Prostate gland (tissue), 2 donors: ENCODE measurements around the gene GAMT. TPM values are rescaled to one million over a fixed set of nuclear protein-coding genes. Genes with fewer than 3 reads are reported as not detected.

Source experiments
- DNase-seq: peaks from one replicate; pipeline ENCODE4 v3.0.0-alpha.2; 2019; ENCODE audit warnings: low spot score
- H3K27ac ChIP-seq, 2 donors: fragments of 200-600 bp; sonication (generic); 2 replicates each; pipeline ENCODE4 v1.5.1; 2017 to 2019
- H3K27me3 ChIP-seq: fragments of 200-600 bp; sonication (generic); replicated peaks from 2 replicates; pipeline ENCODE4 v1.5.1; 2019; ENCODE audit not compliant: insufficient read depth
- H3K36me3 ChIP-seq, 2 donors: fragments of 200-600 bp; sonication (generic); 1 replicate in 1 of 2; 2 replicates in 1 of 2; pipeline versions ENCODE4 v1.5.1 to v1.8.1; 2017 to 2019
- H3K4me1 ChIP-seq: fragments of 200-600 bp; sonication (generic); replicated peaks from 2 replicates; pipeline ENCODE4 v1.5.1; 2019
- H3K4me3 ChIP-seq, 2 donors: fragments of 200-600 bp; sonication (generic); 2 replicates each; pipeline ENCODE4 v1.5.1; 2017 to 2019
- H3K9me3 ChIP-seq: fragments of 200-600 bp; sonication (generic); 2 replicates; pipeline ENCODE4 v1.5.1; 2017
- CTCF ChIP-seq, 4 experiments: fragments of 200-600 bp in 2 of 4; fragments of 450-650 bp in 2 of 4; sonication (generic) in 2 of 4; IDR thresholded peaks; 1 replicate in 3 of 4; 2 replicates in 1 of 4; pipeline ENCODE4 v1.5.1; 2016 to 2019; ENCODE audit warnings: antibody characterized with exemption in 4 of 4, mild to moderate bottlenecking in 2 of 4, moderate library complexity in 2 of 4
- POLR2A ChIP-seq: fragments of 450-650 bp; IDR thresholded peaks from one replicate; pipeline ENCODE4 v1.6.1; 2016; ENCODE audit warnings: antibody characterized with exemption, mild to moderate bottlenecking
- POLR2AphosphoS5 ChIP-seq: sonication (generic); formaldehyde crosslinking; IDR thresholded peaks from one replicate; pipeline ENCODE4 v1.6.1; 2017; ENCODE audit warnings: antibody characterized with exemption
- WGBS: methylation state at CpG from one replicate; pipeline ENCODE4 v1.1.5; 2018; 5-methylcytosine and 5-hydroxymethylcytosine counted together
- intact Hi-C: fragments of 100-400 bp; cut with DNase I; formaldehyde crosslinking; loops from one replicate; pipeline ENCODE4 v1.14.2; 2022
- total RNA-seq, 2 donors: library from RNA; depleted of rRNA; stranded (reverse); fragments of >200 nt; gene quantifications; one replicate each; pipeline ENCODE4 v1.1.0, GENCODE V29; 2016

Gene GAMT
- total RNA-seq, 2 donors from 2014 or later, result 100 to 183 TPM

GRCh38 chr19:1379126-1379905, 22.0 kb downstream of the GAMT start:
- no peak overlapping the region for H3K27ac ChIP-seq
- no peaks in the 10 kb centered on the region for H3K4me1 ChIP-seq
- no peak overlapping the region for H3K4me3 ChIP-seq
- intact Hi-C loops, result no loop called here
- no peaks in the 10 kb centered on the region for H3K27me3 ChIP-seq
- no peak for DNase-seq
- no peaks in the 10 kb centered on the region for H3K36me3 ChIP-seq
- 78% methylated on average over 27 of the region's 27 CpGs for WGBS
- H3K9me3 ChIP-seq, result no peaks in the 10 kb centered on the region
- TF ChIP-seq CTCF (IDR thresholded peaks at IDR 0.05), result no peak
- TF ChIP-seq POLR2AphosphoS5, result no peak
- no peak for TF ChIP-seq POLR2A

GRCh38 chr19:1377965-1378785, 23.2 kb downstream of the GAMT start:
- intact Hi-C loops, result no loop called here
- Histone ChIP-seq H3K4me1 (no peaks in the 10 kb centered on the region), H3K36me3 (no peaks in the 10 kb centered on the region), H3K9me3 (no peaks in the 10 kb centered on the region), H3K27ac (no peak overlapping the region), H3K4me3 (no peak overlapping the region), H3K27me3 (no peaks in the 10 kb centered on the region)
- no peak for TF ChIP-seq CTCF (IDR thresholded peaks at IDR 0.05)
- no peak for TF ChIP-seq POLR2AphosphoS5
- no peak for TF ChIP-seq POLR2A
- DNase-seq, result no peak
- 89% methylated on average over 33 of the region's 33 CpGs for WGBS

GRCh38 chr19:1377176-1377964, 24.0 kb downstream of the GAMT start:
- WGBS, result 93% methylated on average over 33 of the region's 43 CpGs
- intact Hi-C loops, result no loop called here
- H3K27me3 ChIP-seq, result no peaks in the 10 kb centered on the region
- H3K4me1 ChIP-seq, result no peaks in the 10 kb centered on the region
- no peak for TF ChIP-seq POLR2A
- TF ChIP-seq CTCF (IDR thresholded peaks at IDR 0.05), result no peak
- no peak for TF ChIP-seq POLR2AphosphoS5
- H3K9me3 ChIP-seq, result no peaks in the 10 kb centered on the region
- H3K27ac ChIP-seq, result no peak overlapping the region
- no peak overlapping the region for H3K4me3 ChIP-seq
- H3K36me3 ChIP-seq, result no peaks in the 10 kb centered on the region
- no peak for DNase-seq

- 93% methylated on average over 17 of the region's 17 CpGs for WGBS
- Histone ChIP-seq H3K4me3 (no peak overlapping the region), H3K27me3 (no peaks in the 10 kb centered on the region), H3K9me3 (no peaks in the 10 kb centered on the region), H3K27ac (no peak overlapping the region), H3K4me1 (no peaks in the 10 kb centered on the region), H3K36me3 (no peaks in the 10 kb centered on the region)
- DNase-seq, result no peak
- no peak for TF ChIP-seq POLR2AphosphoS5
- TF ChIP-seq POLR2A, result no peak
- TF ChIP-seq CTCF (IDR thresholded peaks at IDR 0.05), result no peak
- intact Hi-C loops, result no loop called here
These were observed 24.9 kb downstream of the GAMT start for GRCh38 chr19:1376415-1376805.
